H1 (cell line): Measurements from ENCODE around the gene XYLB. TPM values are rescaled to one million over a fixed set of nuclear protein-coding genes. Genes with fewer than 3 reads are reported as not detected.

Source experiments
- CTCF ChIA-PET: fragments of 300-600 bp; sonication (Branson Sonifier 250); formaldehyde crosslinking; loops from one replicate; lab custom pipeline; 2021; ENCODE audit not compliant: partially characterized antibody; lab: Charles Lee
- POLR2A ChIA-PET: fragments of 300-600 bp; sonication (Branson Sonifier 250); formaldehyde crosslinking; loops from one replicate; lab custom pipeline; 2021; ENCODE audit warnings: inconsistent platforms; ENCODE audit not compliant: partially characterized antibody; lab: Charles Lee
- DNase-seq, 2 experiments: peaks; one replicate each; pipeline versions ENCODE4 v3.0.0 to v3.0.0-alpha.2; 2010 to 2022; ENCODE audit warnings: low spot score in 2 of 2, low read depth in 1 of 2, mixed read lengths in 1 of 2
- FAIRE-seq: peaks from 2 replicates; lab custom pipeline; 2011; peaks lifted over from hg19 to GRCh38; lab: Jason Lieb, UNC
- H2AFZ ChIP-seq: 2 replicates; pipeline ENCODE4 v1.8.1; 2012; ENCODE audit warnings: low read length, inconsistent platforms
- H2AK5ac ChIP-seq: 2 replicates; pipeline ENCODE4 v1.6.1; 2013; ENCODE audit warnings: low read depth, low read length
- H2BK120ac ChIP-seq: replicated peaks from 2 replicates; pipeline ENCODE3; 2013; ENCODE audit warnings: low read depth, low read length, inconsistent platforms
- H2BK12ac ChIP-seq: 2 replicates; pipeline ENCODE4 v1.6.1; 2013; ENCODE audit warnings: low read depth, low read length
- H2BK15ac ChIP-seq: 2 replicates; pipeline ENCODE4 v1.6.1; 2013; ENCODE audit warnings: low read length
- H2BK20ac ChIP-seq: 2 replicates; pipeline ENCODE4 v1.6.1; 2013; ENCODE audit warnings: low read length
- H2BK5ac ChIP-seq: 2 replicates; pipeline ENCODE4 v1.6.1; 2013; ENCODE audit warnings: low read depth, low read length
- H3K14ac ChIP-seq: 2 replicates; pipeline ENCODE4 v1.6.1; 2013; ENCODE audit warnings: inconsistent platforms; ENCODE audit not compliant: insufficient read length
- H3K18ac ChIP-seq: 2 replicates; pipeline ENCODE4 v1.6.1; 2013; ENCODE audit warnings: low read length; ENCODE audit errors: extremely low read depth
- H3K23ac ChIP-seq: 2 replicates; pipeline ENCODE4 v1.6.1; 2013; ENCODE audit warnings: inconsistent platforms; ENCODE audit not compliant: insufficient read length
- H3K23me2 ChIP-seq: 2 replicates; pipeline ENCODE4 v1.6.1; 2013; ENCODE audit warnings: low read depth, low read length
- H3K27ac ChIP-seq: 2 replicates; pipeline ENCODE4 v1.6.1; 2011; ENCODE audit warnings: low read depth, low read length, inconsistent platforms
- H3K27me3 ChIP-seq, 4 experiments: replicated peaks in 1 of 4; 1 replicate in 1 of 4; 2 replicates in 3 of 4; pipeline versions ENCODE4 v1.6.1 to v1.8.1; 2011 to 2013; ENCODE audit warnings: low read length in 3 of 4, mild to moderate bottlenecking in 3 of 4, inconsistent platforms in 2 of 4, mixed read lengths in 2 of 4, moderate library complexity in 1 of 4; ENCODE audit not compliant: control insufficient read depth in 3 of 4, insufficient read depth in 3 of 4; ENCODE audit errors: extremely low read depth in 1 of 4
- H3K36me3 ChIP-seq, 4 experiments: 2 replicates each; pipeline versions ENCODE4 v1.6.1 to v1.8.1; 2011 to 2013; ENCODE audit warnings: mild to moderate bottlenecking in 4 of 4, low read length in 3 of 4, moderate library complexity in 2 of 4, control low read depth in 1 of 4, inconsistent platforms in 1 of 4; ENCODE audit not compliant: insufficient read depth in 4 of 4, control insufficient read depth in 2 of 4
- H3K4ac ChIP-seq: replicated peaks from 2 replicates; pipeline ENCODE3; 2013; ENCODE audit warnings: low read length, low read depth, mixed read lengths, inconsistent platforms; ENCODE audit not compliant: insufficient read length
- H3K4me1 ChIP-seq, 4 experiments: replicated peaks in 1 of 4; 1 replicate in 1 of 4; 2 replicates in 3 of 4; pipeline versions ENCODE4 v1.6.1 to v1.8.1; 2011 to 2013; ENCODE audit warnings: low read length in 3 of 4, inconsistent platforms in 2 of 4, mixed read lengths in 1 of 4; ENCODE audit not compliant: insufficient read depth in 4 of 4, control insufficient read depth in 3 of 4
- H3K4me2 ChIP-seq, 2 experiments: 2 replicates each; pipeline versions ENCODE4 v1.6.1 to v1.8.1; 2011 to 2013; ENCODE audit warnings: low read depth in 2 of 2, low read length in 2 of 2, control low read depth in 1 of 2, inconsistent platforms in 1 of 2, mild to moderate bottlenecking in 1 of 2; ENCODE audit not compliant: insufficient read depth in 1 of 2
- H3K4me3 ChIP-seq, 4 experiments: fragments of 200-600, 300-600 bp in 1 of 4; sonication (generic), shearing (Covaris generic), sonication (Bioruptor Twin) in 1 of 4; 2 replicates each; pipeline versions ENCODE4 v1.5.1 to v1.8.1; 2011 to 2016; ENCODE audit warnings: low read length in 4 of 4, low read depth in 3 of 4, control low read depth in 2 of 4, inconsistent platforms in 2 of 4, mild to moderate bottlenecking in 2 of 4, mixed read lengths in 1 of 4, moderate library complexity in 1 of 4; ENCODE audit not compliant: insufficient read depth in 2 of 4; ENCODE audit errors: extremely low read depth in 1 of 4
- H3K56ac ChIP-seq: replicated peaks from 2 replicates; pipeline ENCODE3; 2013; ENCODE audit warnings: low read depth, mild to moderate bottlenecking, mixed read lengths, low read length, inconsistent platforms; ENCODE audit not compliant: insufficient read length
- H3K79me1 ChIP-seq: 2 replicates; pipeline ENCODE4 v1.6.1; 2013; ENCODE audit warnings: low read depth, low read length, control low read depth
- H3K79me2 ChIP-seq, 2 experiments: 2 replicates each; pipeline versions ENCODE4 v1.6.1 to v1.8.1; 2012 to 2013; ENCODE audit warnings: low read length in 2 of 2, mild to moderate bottlenecking in 2 of 2, inconsistent platforms in 1 of 2; ENCODE audit not compliant: insufficient read depth in 2 of 2, control insufficient read depth in 1 of 2
- H3K9ac ChIP-seq, 4 experiments: replicated peaks in 1 of 4; 1 replicate in 1 of 4; 2 replicates in 3 of 4; pipeline versions ENCODE4 v1.6.1 to v1.8.1; 2011 to 2013; ENCODE audit warnings: low read depth in 3 of 4, low read length in 3 of 4, control low read depth in 2 of 4, mild to moderate bottlenecking in 2 of 4, moderate library complexity in 2 of 4, inconsistent platforms in 1 of 4; ENCODE audit errors: extremely low read depth in 1 of 4
- H3K9me3 ChIP-seq, 2 experiments: 2 replicates each; pipeline versions ENCODE4 v1.6.1 to v1.8.1; 2012 to 2013; ENCODE audit warnings: mild to moderate bottlenecking in 2 of 2, moderate library complexity in 2 of 2, control low read depth in 1 of 2, inconsistent platforms in 1 of 2, low read depth in 1 of 2, low read length in 1 of 2, mixed read lengths in 1 of 2; ENCODE audit not compliant: insufficient read depth in 2 of 2
- H4K20me1 ChIP-seq, 2 experiments: replicated peaks in 1 of 2; 2 replicates each; pipeline versions ENCODE3 to v1.8.1; 2011 to 2013; ENCODE audit warnings: inconsistent platforms in 2 of 2, low read length in 2 of 2, mild to moderate bottlenecking in 1 of 2; ENCODE audit not compliant: insufficient read depth in 2 of 2, control insufficient read depth in 1 of 2
- H4K5ac ChIP-seq: 2 replicates; pipeline ENCODE4 v1.6.1; 2013; ENCODE audit warnings: low read length, low read depth, mixed read lengths, inconsistent platforms; ENCODE audit not compliant: insufficient read length
- H4K8ac ChIP-seq: 2 replicates; pipeline ENCODE4 v1.8.0; 2013; ENCODE audit warnings: mild to moderate bottlenecking, moderate library complexity, low read length, inconsistent platforms; ENCODE audit not compliant: insufficient read depth; ENCODE audit errors: extremely low read depth
- H4K91ac ChIP-seq: replicated peaks from 2 replicates; pipeline ENCODE3; 2013; ENCODE audit warnings: low read length, mixed read lengths, inconsistent platforms; ENCODE audit not compliant: insufficient read length
- BCL11A ChIP-seq, 2 experiments: IDR thresholded peaks; one replicate each; pipeline ENCODE4 v1.6.1; 2011; ENCODE audit warnings: low read depth in 2 of 2, low read length in 2 of 2, mild to moderate bottlenecking in 2 of 2
- CREB1 ChIP-seq: IDR thresholded peaks from 2 replicates; pipeline ENCODE4 v1.6.1; 2012; ENCODE audit warnings: inconsistent platforms
- GABPA ChIP-seq: IDR thresholded peaks from 2 replicates; pipeline ENCODE4 v1.6.1; 2011; ENCODE audit warnings: mild to moderate bottlenecking, low read length, moderate library complexity, borderline replicate concordance; ENCODE audit not compliant: insufficient read depth
- HDAC6 ChIP-seq: IDR thresholded peaks from one replicate; pipeline ENCODE4 v1.7.1; 2012; ENCODE audit warnings: low read depth, mild to moderate bottlenecking, inconsistent platforms, low read length, moderate library complexity
- KDM5A ChIP-seq: fragments of 200-600 bp; IDR thresholded peaks from 2 replicates; pipeline ENCODE4 v1.7.1; 2012; ENCODE audit warnings: mild to moderate bottlenecking, low read length, inconsistent platforms, mixed read lengths
- POLR2A ChIP-seq, 2 experiments: IDR thresholded peaks; 1 replicate in 1 of 2; 2 replicates in 1 of 2; pipeline ENCODE4 v1.6.1; 2011; ENCODE audit warnings: low read depth in 2 of 2, low read length in 2 of 2, mild to moderate bottlenecking in 2 of 2; ENCODE audit errors: control extremely low read depth in 1 of 2
- POU5F1 ChIP-seq: IDR thresholded peaks from 2 replicates; pipeline ENCODE4 v1.6.1; 2011; ENCODE audit warnings: low read depth, mild to moderate bottlenecking, low read length, moderate library complexity
- RAD21 ChIP-seq, 2 experiments: IDR thresholded peaks in 1 of 2; conservative IDR thresholded peaks in 1 of 2; 2 replicates each; pipeline ENCODE4 v1.6.1; 2011; ENCODE audit warnings: low read depth in 2 of 2, low read length in 2 of 2, improper control_type of control experiment in 1 of 2, inconsistent platforms in 1 of 2, mild to moderate bottlenecking in 1 of 2, moderate library complexity in 1 of 2
- RFX5 ChIP-seq: IDR thresholded peaks from 2 replicates; pipeline ENCODE4 v1.6.1; 2011; ENCODE audit warnings: low read depth, low read length, improper control_type of control experiment, borderline replicate concordance
- SIN3A ChIP-seq, 2 experiments: IDR thresholded peaks in 1 of 2; conservative IDR thresholded peaks in 1 of 2; 2 replicates each; pipeline ENCODE4 v1.6.1; 2011 to 2012; ENCODE audit warnings: low read length in 2 of 2, improper control_type of control experiment in 1 of 2, low read depth in 1 of 2, mild to moderate bottlenecking in 1 of 2
- SP1 ChIP-seq: IDR thresholded peaks from 2 replicates; pipeline ENCODE4 v1.6.1; 2011; ENCODE audit warnings: low read depth, low read length
- TBP ChIP-seq: IDR thresholded peaks from 2 replicates; pipeline ENCODE4 v1.6.1; 2011; ENCODE audit warnings: low read depth, low read length, improper control_type of control experiment
- TCF12 ChIP-seq: IDR thresholded peaks from 2 replicates; pipeline ENCODE4 v1.6.1; 2011; ENCODE audit warnings: low read depth, mild to moderate bottlenecking, low read length
- ZNF274 ChIP-seq: IDR thresholded peaks from 2 replicates; pipeline ENCODE4 v1.7.0; 2012; ENCODE audit warnings: low read length, borderline replicate concordance; ENCODE audit errors: extremely low read depth
- WGBS, 2 experiments: shearing (Covaris generic) in 1 of 2; methylation state at CpG; one replicate each; pipeline versions ENCODE4 v1.1.6 to v1.1.7; 2013 to 2015; ENCODE audit warnings: low lambda C conversion rate in 2 of 2, mixed read lengths in 2 of 2, inconsistent platforms in 1 of 2, low coverage in 1 of 2, missing lambda C conversion rate in 1 of 2; ENCODE audit not compliant: insufficient replicate concordance in 2 of 2, insufficient coverage in 1 of 2, insufficient read length in 1 of 2; ENCODE audit errors: extremely low coverage in 1 of 2, missing lambda C conversion rate in 1 of 2; 5-methylcytosine and 5-hydroxymethylcytosine counted together
- polyA plus RNA-seq, 7 experiments: library from polyadenylated mRNA; depleted of rRNA in 3 of 7; stranded (reverse) in 5 of 7; unstranded in 2 of 7; fragments of >200 nt in 5 of 7; fragments of 200-250 nt in 2 of 7; gene quantifications; 1 replicate in 5 of 7; 2 replicates in 1 of 7; 4 replicates in 1 of 7; pipeline versions ENCODE4 v1.2.1 to v1.2.3, GENCODE V29; 2011 to 2013; ENCODE audit warnings: missing spikeins in 2 of 7, mixed read lengths in 2 of 7
- total RNA-seq: library from RNA; stranded (reverse); fragmentation: NEBNext Ultra II Directional; extraction: Animal tissue kit (Norgen Biotek cat#: 25700); gene quantifications from 2 replicates; pipeline ENCODE4 v1.2.1, GENCODE V29; 2021

XYLB gene
- total and polyA plus RNA-seq, 2 of the 8 experiments (the other 6 are each of a cell fraction or from before 2014, with no cell fraction given): 1.7 to 5.5 TPM

DNA sequence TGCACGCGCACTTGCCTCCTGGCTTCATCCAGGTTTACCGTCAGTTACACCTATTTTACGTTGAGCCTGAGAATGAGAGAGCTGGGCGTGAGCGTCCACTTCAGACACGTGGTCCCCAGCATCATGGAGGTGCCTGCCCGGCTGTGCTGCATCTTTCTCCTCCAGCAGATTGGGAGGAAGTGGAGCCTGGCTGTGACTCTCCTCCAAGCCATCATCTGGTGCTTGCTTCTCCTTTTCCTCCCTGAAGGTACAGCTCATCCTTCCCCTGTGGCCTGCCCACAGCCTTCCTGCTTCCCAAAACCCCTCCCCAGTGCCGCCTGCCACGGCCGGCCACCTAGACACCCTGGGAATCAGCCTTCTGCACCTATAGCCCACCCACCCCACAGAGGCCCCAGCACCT lies 32.9 kb upstream of the XYLB start:
- no peak overlapping the region for H2BK15ac ChIP-seq
- H2AK5ac ChIP-seq: no peak overlapping the region
- TF ChIP-seq POLR2A (IDR thresholded peaks at IDR 0.05; ENCODE audit: control extremely low read depth in 1 of 2, low read depth in 2 of 2, low read length in 2 of 2) (no peak), TCF12 (no peak), HDAC6 (no peak), SP1 (no peak), RAD21 (IDR thresholded peaks at IDR 0.05 in 1 of 2, conservative IDR thresholded peaks at IDR 0.05 in 1 of 2; ENCODE audit: low read depth in 2 of 2, low read length in 2 of 2) (no peak), TBP (no peak), CREB1 (no peak), POU5F1 (no peak), GABPA (no peak), SIN3A (conservative IDR thresholded peaks at IDR 0.05 in 1 of 2, IDR thresholded peaks at IDR 0.05 in 1 of 2; ENCODE audit: low read depth in 1 of 2, low read length in 2 of 2) (no peak), KDM5A (no peak), RFX5 (no peak), BCL11A (IDR thresholded peaks at IDR 0.05; ENCODE audit: low read depth in 2 of 2, low read length in 2 of 2) (no peak), ZNF274 (no peak)
- WGBS, 2 experiments: 94% methylated on average over 10 of the region's 11 CpGs; no CpG with 5 or more reads in 1 of the 2 experiments
- H4K20me1 ChIP-seq: no peaks in the 10 kb centered on the region
- no peak overlapping the region for H3K4ac ChIP-seq
- no peaks in the 10 kb centered on the region for H3K79me2 ChIP-seq
- H3K14ac ChIP-seq: no peak overlapping the region
- no peaks in the 10 kb centered on the region for H3K36me3 ChIP-seq
- H3K4me1 ChIP-seq: peaks cover 0 to 4% (median 0%) of the 10 kb centered on the region in 4 experiments; a peak in 3 of 7 replicates
- H4K91ac ChIP-seq: no peak overlapping the region
- ChIA-PET CTCF (interaction anchor here (0.8 to 3.4 kb wide), 6 partner anchors 8 to 182 kb away, joined by 3 to 22 read pairs (median 4); partner anchors contain the start of genes EXOG and XYLB), POLR2A (interaction anchor here (0.8 to 1.0 kb wide), 2 partner anchors 142 to 148 kb away, joined by 3 read pairs; no protein-coding TSS in a partner anchor)
- no peak overlapping the region for H4K5ac ChIP-seq
- no peak overlapping the region for H3K23ac ChIP-seq
- no peak overlapping the region for H2BK120ac ChIP-seq
- no peak overlapping the region for H3K4me3 ChIP-seq
- no peak overlapping the region for H2BK12ac ChIP-seq
- FAIRE-seq (no peak), DNase-seq (no peak)
- H3K27me3 ChIP-seq: no peaks in the 10 kb centered on the region
- no peak overlapping the region for H2BK5ac ChIP-seq
- H3K23me2 ChIP-seq: no peaks in the 10 kb centered on the region; the same call in 1 of the 2 replicates
- no peaks in the 10 kb centered on the region for H3K79me1 ChIP-seq
- H3K9me3 ChIP-seq: no peaks in the 10 kb centered on the region
- no peak overlapping the region for H3K56ac ChIP-seq
- H2AFZ ChIP-seq: no peak overlapping the region
- H3K9ac ChIP-seq: no peak overlapping the region
- H3K27ac ChIP-seq: no peak overlapping the region
- no peak overlapping the region for H2BK20ac ChIP-seq
- H3K4me2 ChIP-seq: no peak overlapping the region
- no peak overlapping the region for H3K18ac ChIP-seq
- no peak overlapping the region for H4K8ac ChIP-seq
